Gastrocnemius medialis (tissue), 4 donors: ENCODE results near the gene LHFPL5. TPM values are rescaled to one million over a fixed set of nuclear protein-coding genes. Genes with fewer than 3 reads are reported as not detected.

ENCODE experiments used
- ATAC-seq, 2 donors: fragments of 150-250 bp; one replicate each; pipeline ENCODE4 v1.9.1; 2016
- DNase-seq, 2 donors: peaks; one replicate each; pipeline ENCODE4 v3.0.0-alpha.2; 2019
- H3K27ac ChIP-seq, 4 donors: fragments of 200-600 bp; sonication (generic); 1 replicate in 1 of 4; 2 replicates in 3 of 4; pipeline ENCODE4 v1.5.1; 2016 to 2018; ENCODE audit warnings: mild to moderate bottlenecking in 2 of 4, moderate library complexity in 1 of 4
- H3K27me3 ChIP-seq, 3 donors: fragments of 200-600 bp; sonication (generic) in 2 of 3; 1 replicate in 1 of 3; 2 replicates in 2 of 3; pipeline versions ENCODE4 v1.5.1 to v1.6.0; 2016 to 2019; ENCODE audit warnings: mild to moderate bottlenecking in 1 of 3, moderate library complexity in 1 of 3
- H3K36me3 ChIP-seq, 2 donors: fragments of 200-600 bp; sonication (generic) in 1 of 2; one replicate each; pipeline ENCODE4 v1.5.1; 2017 to 2018
- H3K4me1 ChIP-seq, 2 donors: fragments of 200-600 bp; sonication (generic) in 1 of 2; one replicate each; pipeline ENCODE4 v1.5.1; 2016 to 2017; ENCODE audit warnings: mild to moderate bottlenecking in 2 of 2
- H3K4me3 ChIP-seq, 4 donors: fragments of 200-600 bp; sonication (generic) in 3 of 4; 1 replicate in 1 of 4; 2 replicates in 3 of 4; pipeline ENCODE4 v1.5.1; 2016 to 2019; ENCODE audit warnings: mild to moderate bottlenecking in 2 of 4
- H3K9me3 ChIP-seq, 3 donors: fragments of 200-600 bp; sonication (generic) in 2 of 3; 1 replicate in 1 of 3; 2 replicates in 2 of 3; pipeline ENCODE4 v1.5.1; 2016 to 2019
- CTCF ChIP-seq, 5 experiments: fragments of 450-650 bp in 3 of 5; fragments of 200-600 bp in 2 of 5; sonication (generic) in 2 of 5; IDR thresholded peaks in 4 of 5; conservative IDR thresholded peaks in 1 of 5; 1 replicate in 4 of 5; 2 replicates in 1 of 5; pipeline ENCODE4 v1.5.1; 2016 to 2019; ENCODE audit warnings: antibody characterized with exemption in 5 of 5, mild to moderate bottlenecking in 3 of 5, moderate library complexity in 3 of 5
- POLR2A ChIP-seq, 2 donors: fragments of 450-650 bp; IDR thresholded peaks; one replicate each; pipeline ENCODE4 v1.6.1; 2017; ENCODE audit warnings: antibody characterized with exemption in 2 of 2, mild to moderate bottlenecking in 2 of 2, moderate library complexity in 2 of 2
- in situ Hi-C, 4 donors: fragments of 200-750 bp; cut with MboI; loops; one replicate each; pipeline versions ENCODE4 v1.15.0 to v1.8.0; 2017; ENCODE audit warnings: low sequenced_read_pairs in 4 of 4
- intact Hi-C: fragments of 100-400 bp; cut with DNase I; formaldehyde crosslinking; loops from one replicate; pipeline ENCODE4 v1.15.1; 2023; ENCODE audit warnings: low total_unique reads
- total RNA-seq, 4 donors: library from RNA; depleted of rRNA; stranded (reverse); fragments of >200 nt; gene quantifications; one replicate each; pipeline versions ENCODE4 v1.1.0 to v1.2.3, GENCODE V29; 2016

The LHFPL5 gene
- total RNA-seq, 4 donors from 2014 or later = not detected

- Histone ChIP-seq H3K36me3 (no peaks in the 10 kb centered on the region), H3K27me3 (peaks cover 0 to 16% (median 0%) of the 10 kb centered on the region in 3 donors), H3K4me3 (no peak overlapping the region), H3K9me3 (no peaks in the 10 kb centered on the region), H3K27ac (no peak overlapping the region), H3K4me1 (no peaks in the 10 kb centered on the region)
- no peak for TF ChIP-seq CTCF (IDR thresholded peaks at IDR 0.05 in 4 of 5, conservative IDR thresholded peaks at IDR 0.05 in 1 of 5)
- TF ChIP-seq POLR2A (IDR thresholded peaks at IDR 0.05) = no peak
- in situ Hi-C loops = no loop called here
- intact Hi-C loops = no loop called here
- DNase-seq (no peak), ATAC-seq (no peak)
These were observed 9.6 kb upstream of the LHFPL5 start for GRCh38 chr6:35795453-35796071.

GRCh38 chr6:35796236-35796635 lies 8.9 kb upstream of the LHFPL5 start:
- intact Hi-C loops (no loop called here), in situ Hi-C loops (no loop called here)
- TF ChIP-seq POLR2A (IDR thresholded peaks at IDR 0.05) = no peak
- TF ChIP-seq CTCF (IDR thresholded peaks at IDR 0.05 in 4 of 5, conservative IDR thresholded peaks at IDR 0.05 in 1 of 5) = no peak
- Histone ChIP-seq H3K27ac (no peak overlapping the region), H3K4me1 (no peaks in the 10 kb centered on the region), H3K36me3 (no peaks in the 10 kb centered on the region), H3K27me3 (peaks cover 0 to 16% (median 0%) of the 10 kb centered on the region in 3 donors), H3K9me3 (no peaks in the 10 kb centered on the region), H3K4me3 (no peak overlapping the region)
- DNase-seq = no peak
- no peak for ATAC-seq

- DNase-seq (no peak), ATAC-seq (no peak)
- Histone ChIP-seq H3K36me3 (no peaks in the 10 kb centered on the region), H3K27me3 (peaks cover 0 to 16% (median 0%) of the 10 kb centered on the region in 3 donors), H3K4me3 (no peak overlapping the region), H3K27ac (no peak overlapping the region), H3K9me3 (no peaks in the 10 kb centered on the region), H3K4me1 (no peaks in the 10 kb centered on the region)
- no peak for TF ChIP-seq CTCF (IDR thresholded peaks at IDR 0.05 in 4 of 5, conservative IDR thresholded peaks at IDR 0.05 in 1 of 5)
- no peak for TF ChIP-seq POLR2A (IDR thresholded peaks at IDR 0.05)
- in situ Hi-C loops (no loop called here), intact Hi-C loops (loop anchor here (1.0 kb wide), 1 partner anchor 11 kb away; no protein-coding TSS in a partner anchor)
These were observed 7.2 kb upstream of the LHFPL5 start for GRCh38 chr6:35797837-35798526.

- Histone ChIP-seq H3K27me3 (peaks cover 0 to 13% (median 0%) of the 10 kb centered on the region in 3 donors), H3K4me3 (no peak overlapping the region), H3K36me3 (no peaks in the 10 kb centered on the region), H3K27ac (no peak overlapping the region), H3K9me3 (no peaks in the 10 kb centered on the region), H3K4me1 (no peaks in the 10 kb centered on the region)
- no peak for TF ChIP-seq CTCF (IDR thresholded peaks at IDR 0.05 in 4 of 5, conservative IDR thresholded peaks at IDR 0.05 in 1 of 5)
- TF ChIP-seq POLR2A (IDR thresholded peaks at IDR 0.05) = no peak
- no peak for DNase-seq
- intact Hi-C loops (no loop called here), in situ Hi-C loops (no loop called here)
- no peak for ATAC-seq
These were observed 6.4 kb upstream of the LHFPL5 start for GRCh38 chr6:35798706-35799105.
